LNCaP clone FGC (cell line): Measurements from ENCODE around the gene AKAP9.
"Not testable (repeated sequence)": the region's sequence is repeated elsewhere in the genome, so short reads cannot be mapped to it uniquely, and the experiment has no call there.

Experiments used
- DNase-seq: peaks from one replicate; pipeline ENCODE4 v3.0.0-alpha.2; 2011; ENCODE audit warnings: low read depth
- H3K4me3 ChIP-seq: 2 replicates; pipeline ENCODE4 v1.5.1; 2011; ENCODE audit warnings: mild to moderate bottlenecking, low read depth, low read length, control low read depth
- TF ChIP-seq, protein P1 (sequence below): IDR thresholded peaks from 2 replicates; pipeline ENCODE4 v1.5.1; 2012; ENCODE audit warnings: mild to moderate bottlenecking; ENCODE audit not compliant: control insufficient read depth, insufficient read depth; ENCODE audit errors: extremely low read depth

AKAP9 gene

DNA sequence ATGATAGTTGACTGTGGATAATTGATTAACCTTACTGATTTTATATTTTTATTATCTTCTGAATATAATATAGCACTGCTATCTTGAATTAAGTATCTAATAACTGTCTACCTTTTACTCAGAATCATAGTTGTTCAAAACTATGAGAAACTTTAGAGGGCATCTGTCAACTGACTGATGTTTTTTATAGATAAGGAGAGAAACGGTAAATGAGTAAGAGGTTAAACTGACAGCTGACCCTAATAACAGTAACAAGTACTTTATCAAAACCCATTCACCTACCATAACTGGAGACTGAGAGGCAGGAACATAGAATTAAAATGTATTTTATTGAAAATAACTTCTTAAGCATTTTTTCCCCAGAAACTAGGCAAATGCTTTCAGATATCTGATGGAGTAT lies 131.5 kb downstream of the AKAP9 start:
- H3K4me3 ChIP-seq, result no peak overlapping the region
- DNase-seq, result no peak
- TF ChIP-seq, protein P1, sequence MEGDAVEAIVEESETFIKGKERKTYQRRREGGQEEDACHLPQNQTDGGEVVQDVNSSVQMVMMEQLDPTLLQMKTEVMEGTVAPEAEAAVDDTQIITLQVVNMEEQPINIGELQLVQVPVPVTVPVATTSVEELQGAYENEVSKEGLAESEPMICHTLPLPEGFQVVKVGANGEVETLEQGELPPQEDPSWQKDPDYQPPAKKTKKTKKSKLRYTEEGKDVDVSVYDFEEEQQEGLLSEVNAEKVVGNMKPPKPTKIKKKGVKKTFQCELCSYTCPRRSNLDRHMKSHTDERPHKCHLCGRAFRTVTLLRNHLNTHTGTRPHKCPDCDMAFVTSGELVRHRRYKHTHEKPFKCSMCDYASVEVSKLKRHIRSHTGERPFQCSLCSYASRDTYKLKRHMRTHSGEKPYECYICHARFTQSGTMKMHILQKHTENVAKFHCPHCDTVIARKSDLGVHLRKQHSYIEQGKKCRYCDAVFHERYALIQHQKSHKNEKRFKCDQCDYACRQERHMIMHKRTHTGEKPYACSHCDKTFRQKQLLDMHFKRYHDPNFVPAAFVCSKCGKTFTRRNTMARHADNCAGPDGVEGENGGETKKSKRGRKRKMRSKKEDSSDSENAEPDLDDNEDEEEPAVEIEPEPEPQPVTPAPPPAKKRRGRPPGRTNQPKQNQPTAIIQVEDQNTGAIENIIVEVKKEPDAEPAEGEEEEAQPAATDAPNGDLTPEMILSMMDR, result no peak

DNA sequence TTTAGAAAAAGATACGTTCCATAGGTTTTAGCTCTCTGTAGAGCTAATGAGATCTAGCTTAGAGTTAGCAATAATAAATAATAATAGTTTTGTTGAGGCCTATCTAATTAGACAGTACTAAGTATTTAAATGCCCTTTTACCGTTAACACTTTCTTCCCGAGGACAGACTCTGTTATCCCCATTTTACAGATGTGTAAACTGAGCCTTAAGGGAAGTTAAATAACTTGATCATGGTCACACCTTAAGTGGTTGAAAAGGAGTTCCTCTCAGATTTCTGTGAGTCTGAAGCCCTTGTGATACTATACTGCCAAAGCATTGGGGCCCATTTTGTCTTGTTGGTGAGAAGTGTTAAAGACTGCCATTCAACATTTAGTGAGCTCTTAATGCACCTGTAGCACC lies 132.0 kb downstream of the AKAP9 start:
- H3K4me3 ChIP-seq, result no peak overlapping the region
- no peak for DNase-seq
- TF ChIP-seq, protein P1, result no peak

DNA sequence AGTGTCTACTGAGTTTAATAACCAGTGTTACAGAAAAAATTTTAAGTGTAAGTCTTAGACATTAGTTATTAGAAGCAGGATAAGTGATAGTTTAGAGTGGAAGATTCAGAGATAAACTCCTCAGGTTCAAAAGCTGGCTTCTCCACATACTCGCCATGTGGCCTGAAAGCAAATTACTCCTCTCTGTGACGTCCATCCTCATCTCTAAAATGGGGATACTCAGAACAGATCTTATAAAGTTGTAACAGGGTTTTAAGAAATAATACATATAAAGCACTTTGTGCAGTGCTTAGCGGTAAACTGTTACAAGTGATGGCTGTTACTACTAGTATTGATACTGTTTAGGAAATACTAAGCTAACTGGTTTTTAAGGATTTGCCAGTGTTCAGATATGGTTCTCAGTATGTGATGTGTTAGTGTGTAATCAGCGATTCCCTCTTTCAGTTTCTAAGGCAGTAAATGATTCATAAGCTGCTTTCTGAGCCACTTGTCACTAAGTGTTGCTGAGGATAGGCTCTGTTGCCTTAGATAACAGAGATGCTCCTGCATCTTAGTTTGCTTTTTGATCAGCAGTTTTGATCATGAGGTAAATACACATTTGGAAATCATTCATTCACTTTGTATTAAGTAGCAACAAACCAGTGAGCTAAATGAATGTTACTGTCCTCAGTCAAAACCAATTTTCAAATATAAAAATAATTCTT lies 134.9 kb downstream of the AKAP9 start:
- DNase-seq, result no peak
- H3K4me3 ChIP-seq, result no peak overlapping the region
- TF ChIP-seq, protein P1, result no peak

DNA sequence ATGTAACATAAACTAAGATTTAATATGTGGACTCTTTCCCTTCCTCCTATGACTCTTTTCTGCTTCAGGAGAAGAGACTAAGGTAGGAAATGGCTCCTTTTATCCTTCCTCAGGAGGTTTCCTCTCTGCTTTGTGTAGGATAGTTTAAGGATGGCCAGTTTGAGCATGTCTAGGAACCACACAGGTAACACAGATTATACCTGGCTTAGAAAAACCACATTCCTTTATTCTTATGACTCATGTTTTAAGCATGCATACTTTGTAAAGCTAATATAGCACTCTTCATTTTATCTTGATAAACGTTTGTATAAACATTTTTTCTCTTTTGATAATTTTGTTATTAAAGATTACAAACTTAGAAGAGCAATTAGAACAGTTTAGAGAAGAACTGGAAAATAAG lies 135.8 kb downstream of the AKAP9 start:
- DNase-seq, result no peak
- H3K4me3 ChIP-seq, result no peak overlapping the region
- TF ChIP-seq, protein P1, result no peak

DNA sequence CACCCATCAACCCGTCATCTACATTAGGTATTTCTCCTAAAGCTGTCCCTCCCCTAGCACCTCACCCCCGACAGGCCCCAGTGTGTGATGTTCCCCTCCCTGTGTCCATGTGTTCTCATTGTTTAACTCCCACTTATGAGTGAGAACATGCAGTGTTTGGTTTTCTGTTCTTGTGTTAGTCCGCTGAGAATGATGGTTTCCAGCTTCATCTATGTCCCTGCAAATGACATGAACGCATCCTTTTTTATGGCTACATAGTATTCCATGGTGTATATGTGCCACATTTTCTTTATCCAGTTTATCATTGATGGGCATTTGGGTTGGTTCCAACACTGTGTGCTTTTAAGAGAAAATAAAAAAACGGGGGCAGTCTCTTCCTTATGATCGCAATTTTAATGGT lies 143.3 kb downstream of the AKAP9 start:
- not testable (repeated sequence) for H3K4me3 ChIP-seq, DNase-seq

GRCh38 chr7:92088266-92088665 lies 147.6 kb downstream of the AKAP9 start:
- no peak for DNase-seq
- TF ChIP-seq, protein P1, result no peak
- H3K4me3 ChIP-seq, result no peak overlapping the region

DNA sequence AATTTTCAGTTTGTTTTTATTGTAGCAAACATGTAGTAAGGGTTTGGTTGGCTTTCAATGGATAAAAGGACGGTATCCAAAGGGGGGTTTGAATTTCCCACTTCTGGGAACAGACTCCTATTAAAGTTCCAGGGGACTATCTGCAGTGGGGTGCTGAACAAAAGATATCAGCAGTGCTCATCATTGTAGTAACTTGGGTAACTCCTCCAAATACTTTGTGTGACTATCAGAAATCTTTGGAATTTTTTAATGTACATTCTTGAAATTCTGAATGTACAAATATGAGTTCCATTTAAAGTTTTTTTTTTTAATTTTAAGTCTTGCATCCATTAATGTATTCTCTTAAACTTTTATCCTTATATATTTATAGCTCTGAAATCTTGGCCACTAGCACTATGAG lies 151.5 kb downstream of the AKAP9 start:
- H3K4me3 ChIP-seq, result no peak overlapping the region
- no peak for DNase-seq
- TF ChIP-seq, protein P1, result no peak
